Measurements from ENCODE around the gene METTL9. TPM values are rescaled to one million over a fixed set of nuclear protein-coding genes. Genes with fewer than 3 reads are reported as not detected.
"Not testable (repeated sequence)": the region's sequence is repeated elsewhere in the genome, so short reads cannot be mapped to it uniquely, and the experiment has no call there.

Gene METTL9
- total and polyA plus RNA-seq, 2 donors, result 97.7 to 155 TPM

GRCh38 chr16:21598701-21599121 lies 666 bp upstream of the METTL9 start:
- WGBS, result 2% methylated on average over 13 of the region's 13 CpGs
- Histone ChIP-seq H3K27ac (ENCODE audit: low read depth in 1 of 2, low read length in 1 of 2) (peak overlapping the region; percentile 90 to 98), H3K9me3 (ENCODE audit: control insufficient read depth in 2 of 2, insufficient read depth in 1 of 2, low read length in 1 of 2) (no peaks in the 10 kb centered on the region), H3K4me3 (ENCODE audit: low read length in 2 of 2) (peak overlapping the region; percentile 63 to 97), H3K36me3 (ENCODE audit: control insufficient read depth in 2 of 2, insufficient read depth in 2 of 2, low read length in 1 of 2) (no peaks in the 10 kb centered on the region), H3K4me1 (ENCODE audit: control insufficient read depth in 2 of 2, insufficient read depth in 2 of 2, low read length in 2 of 2) (peaks cover 11 to 18% of the 10 kb centered on the region in 2 donors), H3K27me3 (ENCODE audit: control insufficient read depth in 2 of 2, insufficient read depth in 1 of 2, low read length in 1 of 2) (no peaks in the 10 kb centered on the region)
- DNase-seq (ENCODE audit: low read depth in 6 of 9, low spot score in 9 of 9), result peak in 5 of 9 donors; percentile 19 to 68 (median 37)

- H3K27ac ChIP-seq (ENCODE audit: low read depth in 1 of 2, low read length in 1 of 2), result peak overlapping the region; percentile 84 to 93
- H3K36me3 ChIP-seq (ENCODE audit: control insufficient read depth in 2 of 2, insufficient read depth in 2 of 2, low read length in 1 of 2), result no peaks in the 10 kb centered on the region
- no peaks in the 10 kb centered on the region for H3K9me3 ChIP-seq (ENCODE audit: control insufficient read depth in 2 of 2, insufficient read depth in 1 of 2, low read length in 1 of 2)
- DNase-seq (ENCODE audit: low read depth in 6 of 9, low spot score in 9 of 9), result peak in 7 of 9 donors; percentile 26 to 70 (median 42)
- H3K27me3 ChIP-seq (ENCODE audit: control insufficient read depth in 2 of 2, insufficient read depth in 1 of 2, low read length in 1 of 2), result no peaks in the 10 kb centered on the region
- WGBS, result under 1% methylated on average over 52 of the region's 52 CpGs
- peak overlapping the region; percentile 74 to 97 for H3K4me3 ChIP-seq (ENCODE audit: low read length in 2 of 2)
- H3K4me1 ChIP-seq (ENCODE audit: control insufficient read depth in 2 of 2, insufficient read depth in 2 of 2, low read length in 2 of 2), result peaks cover 11 to 23% of the 10 kb centered on the region in 2 donors
These were observed 825 bp downstream of the METTL9 start for GRCh38 chr16:21600031-21600773.

- Histone ChIP-seq H3K4me1 (ENCODE audit: control insufficient read depth in 2 of 2, insufficient read depth in 2 of 2, low read length in 2 of 2) (peaks cover 6 to 17% of the 10 kb centered on the region in 2 donors), H3K36me3 (ENCODE audit: control insufficient read depth in 2 of 2, insufficient read depth in 2 of 2, low read length in 1 of 2) (no peaks in the 10 kb centered on the region), H3K4me3 (ENCODE audit: low read length in 2 of 2) (no peak overlapping the region), H3K27ac (ENCODE audit: low read depth in 1 of 2, low read length in 1 of 2) (no peak overlapping the region), H3K9me3 (ENCODE audit: control insufficient read depth in 2 of 2, insufficient read depth in 1 of 2, low read length in 1 of 2) (no peaks in the 10 kb centered on the region), H3K27me3 (ENCODE audit: control insufficient read depth in 2 of 2, insufficient read depth in 1 of 2, low read length in 1 of 2) (no peaks in the 10 kb centered on the region)
- no peak for DNase-seq (ENCODE audit: low read depth in 6 of 9, low spot score in 9 of 9)
- 98% methylated on average over 3 of the region's 3 CpGs for WGBS
These were observed 3.4 kb downstream of the METTL9 start for GRCh38 chr16:21602785-21603184.

GRCh38 chr16:21603928-21604327 lies 4.6 kb downstream of the METTL9 start:
- no peak for DNase-seq (ENCODE audit: low read depth in 6 of 9, low spot score in 9 of 9)
- no peaks in the 10 kb centered on the region for H3K9me3 ChIP-seq (ENCODE audit: control insufficient read depth in 2 of 2, insufficient read depth in 1 of 2, low read length in 1 of 2)
- no peak overlapping the region for H3K4me3 ChIP-seq (ENCODE audit: low read length in 2 of 2)
- peaks cover 6 to 13% of the 10 kb centered on the region in 2 donors for H3K4me1 ChIP-seq (ENCODE audit: control insufficient read depth in 2 of 2, insufficient read depth in 2 of 2, low read length in 2 of 2)
- H3K27ac ChIP-seq (ENCODE audit: low read depth in 1 of 2, low read length in 1 of 2), result no peak overlapping the region
- 90% methylated on average over 3 of the region's 3 CpGs for WGBS
- no peaks in the 10 kb centered on the region for H3K36me3 ChIP-seq (ENCODE audit: control insufficient read depth in 2 of 2, insufficient read depth in 2 of 2, low read length in 1 of 2)
- H3K27me3 ChIP-seq (ENCODE audit: control insufficient read depth in 2 of 2, insufficient read depth in 1 of 2, low read length in 1 of 2), result no peaks in the 10 kb centered on the region

- not testable (repeated sequence) for H3K4me3 ChIP-seq (ENCODE audit: low read length in 2 of 2); H3K36me3 ChIP-seq (ENCODE audit: control insufficient read depth in 2 of 2, insufficient read depth in 2 of 2, low read length in 1 of 2); H3K27me3 ChIP-seq (ENCODE audit: control insufficient read depth in 2 of 2, insufficient read depth in 1 of 2, low read length in 1 of 2); H3K9me3 ChIP-seq (ENCODE audit: control insufficient read depth in 2 of 2, insufficient read depth in 1 of 2, low read length in 1 of 2); DNase-seq (ENCODE audit: low read depth in 6 of 9, low spot score in 9 of 9); H3K27ac ChIP-seq (ENCODE audit: low read depth in 1 of 2, low read length in 1 of 2)
- WGBS, result 94% methylated on average over 8 of the region's 8 CpGs
- H3K4me1 ChIP-seq (ENCODE audit: control insufficient read depth in 2 of 2, insufficient read depth in 2 of 2, low read length in 2 of 2), result peaks cover 9 to 21% of the 10 kb centered on the region in 2 donors
These were observed 6.5 kb downstream of the METTL9 start for GRCh38 chr16:21605848-21606247.

GRCh38 chr16:21608639-21609328 lies 9.4 kb downstream of the METTL9 start:
- H3K27me3 ChIP-seq (ENCODE audit: control insufficient read depth in 2 of 2, insufficient read depth in 1 of 2, low read length in 1 of 2), result no peaks in the 10 kb centered on the region
- H3K27ac ChIP-seq (ENCODE audit: low read depth in 1 of 2, low read length in 1 of 2), result no peak overlapping the region
- no peaks in the 10 kb centered on the region for H3K9me3 ChIP-seq (ENCODE audit: control insufficient read depth in 2 of 2, insufficient read depth in 1 of 2, low read length in 1 of 2)
- peak in 3 of 9 donors; percentile 18 to 63 (median 30) for DNase-seq (ENCODE audit: low read depth in 6 of 9, low spot score in 9 of 9)
- H3K4me3 ChIP-seq (ENCODE audit: low read length in 2 of 2), result no peak overlapping the region
- WGBS, result 46% methylated on average over 3 of the region's 3 CpGs
- H3K36me3 ChIP-seq (ENCODE audit: control insufficient read depth in 2 of 2, insufficient read depth in 2 of 2, low read length in 1 of 2), result peaks cover 0 to 5% of the 10 kb centered on the region in 2 donors
- H3K4me1 ChIP-seq (ENCODE audit: control insufficient read depth in 2 of 2, insufficient read depth in 2 of 2, low read length in 2 of 2), result peaks cover 9 to 21% of the 10 kb centered on the region in 2 donors

GRCh38 chr16:21610006-21610544 lies 10.7 kb downstream of the METTL9 start:
- Histone ChIP-seq H3K9me3 (ENCODE audit: control insufficient read depth in 2 of 2, insufficient read depth in 1 of 2, low read length in 1 of 2) (no peaks in the 10 kb centered on the region), H3K27ac (ENCODE audit: low read depth in 1 of 2, low read length in 1 of 2) (no peak overlapping the region), H3K4me3 (ENCODE audit: low read length in 2 of 2) (no peak overlapping the region), H3K36me3 (ENCODE audit: control insufficient read depth in 2 of 2, insufficient read depth in 2 of 2, low read length in 1 of 2) (peaks cover 0 to 5% of the 10 kb centered on the region in 2 donors), H3K4me1 (ENCODE audit: control insufficient read depth in 2 of 2, insufficient read depth in 2 of 2, low read length in 2 of 2) (peaks cover 9 to 16% of the 10 kb centered on the region in 2 donors), H3K27me3 (ENCODE audit: control insufficient read depth in 2 of 2, insufficient read depth in 1 of 2, low read length in 1 of 2) (no peaks in the 10 kb centered on the region)
- 96% methylated on average over 3 of the region's 3 CpGs for WGBS
- DNase-seq (ENCODE audit: low read depth in 6 of 9, low spot score in 9 of 9), result no peak

GRCh38 chr16:21610766-21611165 lies 11.4 kb downstream of the METTL9 start:
- H3K36me3 ChIP-seq (ENCODE audit: control insufficient read depth in 2 of 2, insufficient read depth in 2 of 2, low read length in 1 of 2), result peaks cover 0 to 5% of the 10 kb centered on the region in 2 donors
- H3K4me3 ChIP-seq (ENCODE audit: low read length in 2 of 2), result no peak overlapping the region
- WGBS, result 70% methylated on average over 2 of the region's 2 CpGs
- no peaks in the 10 kb centered on the region for H3K9me3 ChIP-seq (ENCODE audit: control insufficient read depth in 2 of 2, insufficient read depth in 1 of 2, low read length in 1 of 2)
- H3K27ac ChIP-seq (ENCODE audit: low read depth in 1 of 2, low read length in 1 of 2), result no peak overlapping the region
- H3K4me1 ChIP-seq (ENCODE audit: control insufficient read depth in 2 of 2, insufficient read depth in 2 of 2, low read length in 2 of 2), result peaks cover 9 to 20% of the 10 kb centered on the region in 2 donors
- DNase-seq (ENCODE audit: low read depth in 6 of 9, low spot score in 9 of 9), result no peak
- no peaks in the 10 kb centered on the region for H3K27me3 ChIP-seq (ENCODE audit: control insufficient read depth in 2 of 2, insufficient read depth in 1 of 2, low read length in 1 of 2)

- Histone ChIP-seq H3K4me1 (ENCODE audit: control insufficient read depth in 2 of 2, insufficient read depth in 2 of 2, low read length in 2 of 2) (peaks cover 11 to 20% of the 10 kb centered on the region in 2 donors), H3K36me3 (ENCODE audit: control insufficient read depth in 2 of 2, insufficient read depth in 2 of 2, low read length in 1 of 2) (peaks cover 0 to 5% of the 10 kb centered on the region in 2 donors), H3K27me3 (ENCODE audit: control insufficient read depth in 2 of 2, insufficient read depth in 1 of 2, low read length in 1 of 2) (no peaks in the 10 kb centered on the region), H3K4me3 (ENCODE audit: low read length in 2 of 2) (no peak overlapping the region), H3K9me3 (ENCODE audit: control insufficient read depth in 2 of 2, insufficient read depth in 1 of 2, low read length in 1 of 2) (no peaks in the 10 kb centered on the region), H3K27ac (ENCODE audit: low read depth in 1 of 2, low read length in 1 of 2) (peak overlapping the region in 1 of 2 donors; percentile 10)
- 91% methylated on average over 4 of the region's 4 CpGs for WGBS
- no peak for DNase-seq (ENCODE audit: low read depth in 6 of 9, low spot score in 9 of 9)
These were observed 11.8 kb downstream of the METTL9 start for GRCh38 chr16:21611198-21611555.

Measured in thymus (tissue), 11 donors.